Measurements from ENCODE around the gene ACVRL1. TPM values are rescaled to one million over a fixed set of nuclear protein-coding genes. Genes with fewer than 3 reads are reported as not detected.

The ACVRL1 gene
- total and polyA plus RNA-seq, 2 donors (not counting 1 experiment from before 2014, with no cell fraction given), result not detected

DNA sequence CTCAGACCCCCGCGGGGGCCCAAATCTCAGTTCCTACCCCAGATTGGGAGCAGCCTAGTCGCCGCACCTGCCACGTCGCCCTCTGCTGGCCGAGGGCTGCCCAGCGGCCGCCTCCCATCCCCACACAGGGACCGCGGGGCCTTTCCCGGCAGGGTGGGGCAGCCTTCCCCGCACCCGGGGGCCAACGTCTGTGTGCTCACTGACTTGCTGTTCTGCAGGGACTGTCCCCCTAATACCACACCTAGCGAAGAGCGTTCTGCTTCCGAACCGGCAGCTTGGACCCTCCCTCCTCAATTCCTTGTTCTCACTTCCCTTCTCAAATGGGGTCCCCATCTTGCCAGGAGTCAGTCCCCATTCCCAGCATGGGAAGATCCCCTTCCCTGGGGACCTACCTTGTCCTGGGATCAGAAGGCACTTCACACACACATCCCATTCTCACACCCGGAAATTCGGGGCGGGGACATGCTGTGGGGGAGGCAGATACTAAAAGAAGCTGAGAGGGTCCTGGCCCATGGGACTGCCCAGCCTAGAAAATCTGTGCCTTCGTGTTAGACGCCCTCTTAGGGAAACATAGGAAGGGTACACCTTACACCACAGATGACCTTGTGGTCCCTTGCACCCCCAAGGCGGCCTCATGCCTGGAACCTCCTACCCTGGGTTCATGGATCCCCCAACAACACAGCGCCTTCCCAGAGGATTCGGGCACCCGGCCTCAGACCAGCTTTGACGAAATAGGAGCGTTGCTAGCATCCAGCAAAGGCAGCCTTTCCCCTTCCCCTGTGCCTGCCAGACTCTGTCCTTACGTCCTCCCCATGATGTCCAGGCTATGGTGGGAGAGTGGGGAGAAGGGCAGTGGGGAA, 16.4 kb downstream of the ACVRL1 start:
- Histone ChIP-seq H3K27ac (ENCODE audit: low read length in 2 of 2) (no peak overlapping the region), H3K4me3 (ENCODE audit: control extremely low read depth in 1 of 5, extremely low read depth in 1 of 5, insufficient read depth in 1 of 5, low read depth in 2 of 5, low read length in 4 of 5) (peak overlapping the region in 3 of 5 experiments; percentile 10 to 40 (median 12)), H3K9me3 (ENCODE audit: control extremely low read depth in 1 of 3, control insufficient read depth in 2 of 3, insufficient read depth in 1 of 3, low read length in 2 of 3) (peaks cover 0 to 4% (median 0%) of the 10 kb centered on the region in 3 donors), H3K4me2 (replicated peaks; ENCODE audit: low read depth, low read length, poor library complexity, severe bottlenecking) (peak overlapping the region; percentile 69), H4K20me1 (ENCODE audit: control insufficient read depth, insufficient read depth, low read length, poor library complexity, severe bottlenecking) (no peaks in the 10 kb centered on the region), H3K27me3 (replicated peaks in 1 of 4; ENCODE audit: control extremely low read depth in 1 of 4, control insufficient read depth in 3 of 4, insufficient read depth in 4 of 4, low read length in 3 of 4) (peaks cover 0 to 4% (median 2%) of the 10 kb centered on the region in 4 experiments), H2AFZ (ENCODE audit: insufficient read depth, low read depth, low read length, poor library complexity, severe bottlenecking) (peak overlapping the region; percentile 75), H3K9ac (ENCODE audit: low read length) (peak overlapping the region; percentile 39), H3K36me3 (replicated peaks in 1 of 2; ENCODE audit: control extremely low read depth in 1 of 2, control insufficient read depth in 1 of 2, extremely low read depth in 1 of 2, insufficient read depth in 2 of 2, low read length in 1 of 2) (no peaks in the 10 kb centered on the region), H3K79me2 (ENCODE audit: control insufficient read depth, insufficient read depth, low read length) (no peaks in the 10 kb centered on the region), H3K4me1 (ENCODE audit: control insufficient read depth in 2 of 2, insufficient read depth in 2 of 2, low read length in 2 of 2) (peaks cover 23 to 31% of the 10 kb centered on the region in 2 donors)
- Mint-ChIP-seq H3K4me3 (peak overlapping the region; percentile 65), H3K27me3 (peaks cover 3% of the 10 kb centered on the region), H3K27ac (peak overlapping the region; percentile 46), H3K9me3 (ENCODE audit: insufficient read depth) (no peaks in the 10 kb centered on the region), H3K4me1 (peaks cover 33% of the 10 kb centered on the region)
- intact Hi-C loops (cut with micrococcal nuclease), result no loop called here
- no peak for TF ChIP-seq EZH2 (IDR thresholded peaks at IDR 0.05; ENCODE audit: borderline replicate concordance, insufficient read depth, low read depth, low read length, poor library complexity, severe bottlenecking)
- TF ChIP-seq, protein P1, sequence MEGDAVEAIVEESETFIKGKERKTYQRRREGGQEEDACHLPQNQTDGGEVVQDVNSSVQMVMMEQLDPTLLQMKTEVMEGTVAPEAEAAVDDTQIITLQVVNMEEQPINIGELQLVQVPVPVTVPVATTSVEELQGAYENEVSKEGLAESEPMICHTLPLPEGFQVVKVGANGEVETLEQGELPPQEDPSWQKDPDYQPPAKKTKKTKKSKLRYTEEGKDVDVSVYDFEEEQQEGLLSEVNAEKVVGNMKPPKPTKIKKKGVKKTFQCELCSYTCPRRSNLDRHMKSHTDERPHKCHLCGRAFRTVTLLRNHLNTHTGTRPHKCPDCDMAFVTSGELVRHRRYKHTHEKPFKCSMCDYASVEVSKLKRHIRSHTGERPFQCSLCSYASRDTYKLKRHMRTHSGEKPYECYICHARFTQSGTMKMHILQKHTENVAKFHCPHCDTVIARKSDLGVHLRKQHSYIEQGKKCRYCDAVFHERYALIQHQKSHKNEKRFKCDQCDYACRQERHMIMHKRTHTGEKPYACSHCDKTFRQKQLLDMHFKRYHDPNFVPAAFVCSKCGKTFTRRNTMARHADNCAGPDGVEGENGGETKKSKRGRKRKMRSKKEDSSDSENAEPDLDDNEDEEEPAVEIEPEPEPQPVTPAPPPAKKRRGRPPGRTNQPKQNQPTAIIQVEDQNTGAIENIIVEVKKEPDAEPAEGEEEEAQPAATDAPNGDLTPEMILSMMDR (IDR thresholded peaks at IDR 0.05), result peak; percentile 75
- WGBS (ENCODE audit: insufficient coverage), result 23% methylated on average over 26 of the region's 31 CpGs
- DNase-seq, result peak; percentile 64
- ATAC-seq (ENCODE audit: low read depth), result peak; percentile 61
- ChIA-PET POLR2A (interaction anchor here (0.7 kb wide), 1 partner anchor 16 kb away, joined by 3 read pairs; the partner anchor contains the start of gene ACVRL1), CTCF (interaction anchor here (0.6 to 4.3 kb wide), 10 partner anchors 12 to 101 kb away, joined by 3 to 17 read pairs (median 5); partner anchors contain the start of gene ACVRL1)

All from B cell (primary cell).